Muscle layer of colon (tissue), 2 donors: ENCODE results near the gene GAB2.

ENCODE experiments used
- H3K27ac ChIP-seq: one replicate; pipeline ENCODE4 v1.7.0; 2013; ENCODE audit warnings: low read depth, mild to moderate bottlenecking, low read length, moderate library complexity
- H3K27me3 ChIP-seq, 2 donors: one replicate each; pipeline ENCODE4 v1.7.0; 2013; ENCODE audit warnings: low read length in 2 of 2, mild to moderate bottlenecking in 2 of 2; ENCODE audit not compliant: insufficient read depth in 2 of 2, control insufficient read depth in 1 of 2
- H3K36me3 ChIP-seq: one replicate; pipeline ENCODE4 v1.7.0; 2013; ENCODE audit warnings: mild to moderate bottlenecking, low read length; ENCODE audit not compliant: insufficient read depth
- H3K4me1 ChIP-seq: one replicate; pipeline ENCODE4 v1.7.0; 2013; ENCODE audit warnings: mild to moderate bottlenecking, low read length; ENCODE audit not compliant: insufficient read depth
- H3K4me3 ChIP-seq, 2 donors: one replicate each; pipeline ENCODE4 v1.7.0; 2013; ENCODE audit warnings: low read length in 2 of 2, low read depth in 1 of 2, mild to moderate bottlenecking in 1 of 2, moderate library complexity in 1 of 2
- H3K9ac ChIP-seq: one replicate; pipeline ENCODE4 v1.7.0; 2013; ENCODE audit warnings: low read length
- H3K9me3 ChIP-seq: one replicate; pipeline ENCODE4 v1.7.0; 2013; ENCODE audit warnings: mild to moderate bottlenecking, low read length
- donor health status: abdominal sarcoma.
- donor health status: Adenocarcinoma of cecum.

GAB2 gene

GRCh38 chr11:78347956-78348355, 69.7 kb downstream of the GAB2 start:
- H3K9me3 ChIP-seq, result no peaks in the 10 kb centered on the region
- H3K27ac ChIP-seq, result no peak overlapping the region
- no peaks in the 10 kb centered on the region for H3K36me3 ChIP-seq
- peaks cover 38% of the 10 kb centered on the region for H3K4me1 ChIP-seq
- H3K9ac ChIP-seq, result no peak overlapping the region
- no peak overlapping the region for H3K4me3 ChIP-seq
- H3K27me3 ChIP-seq, result no peaks in the 10 kb centered on the region

GRCh38 chr11:78346799-78347198, 70.8 kb downstream of the GAB2 start:
- peaks cover 38% of the 10 kb centered on the region for H3K4me1 ChIP-seq
- no peaks in the 10 kb centered on the region for H3K27me3 ChIP-seq
- H3K27ac ChIP-seq, result no peak overlapping the region
- H3K9ac ChIP-seq, result no peak overlapping the region
- no peak overlapping the region for H3K4me3 ChIP-seq
- H3K36me3 ChIP-seq, result no peaks in the 10 kb centered on the region
- no peaks in the 10 kb centered on the region for H3K9me3 ChIP-seq

GRCh38 chr11:78345450-78345849, 72.2 kb downstream of the GAB2 start:
- no peaks in the 10 kb centered on the region for H3K36me3 ChIP-seq
- no peak overlapping the region for H3K4me3 ChIP-seq
- peaks cover 25% of the 10 kb centered on the region for H3K4me1 ChIP-seq
- H3K27ac ChIP-seq, result no peak overlapping the region
- no peak overlapping the region for H3K9ac ChIP-seq
- no peaks in the 10 kb centered on the region for H3K9me3 ChIP-seq
- H3K27me3 ChIP-seq, result no peaks in the 10 kb centered on the region

- H3K4me1 ChIP-seq, result peaks cover 19% of the 10 kb centered on the region
Measured at GRCh38 chr11:78344676-78345075, 72.9 kb downstream of the GAB2 start.

GRCh38 chr11:78344094-78344493, 73.5 kb downstream of the GAB2 start:
- no peaks in the 10 kb centered on the region for H3K36me3 ChIP-seq
- H3K9ac ChIP-seq, result no peak overlapping the region
- H3K27ac ChIP-seq, result no peak overlapping the region
- no peaks in the 10 kb centered on the region for H3K9me3 ChIP-seq
- no peak overlapping the region for H3K4me3 ChIP-seq
- peaks cover 13% of the 10 kb centered on the region for H3K4me1 ChIP-seq
- H3K27me3 ChIP-seq, result no peaks in the 10 kb centered on the region

More at GRCh38 chr11:78344676-78345075, 72.9 kb downstream of the GAB2 start:
- Histone ChIP-seq H3K36me3 (no peaks in the 10 kb centered on the region), H3K27me3 (no peaks in the 10 kb centered on the region), H3K9me3 (no peaks in the 10 kb centered on the region), H3K9ac (no peak overlapping the region), H3K27ac (no peak overlapping the region), H3K4me3 (no peak overlapping the region)

- Histone ChIP-seq H3K27me3 (no peaks in the 10 kb centered on the region), H3K27ac (no peak overlapping the region), H3K4me3 (no peak overlapping the region), H3K36me3 (no peaks in the 10 kb centered on the region), H3K9me3 (no peaks in the 10 kb centered on the region), H3K9ac (no peak overlapping the region), H3K4me1 (peaks cover 7% of the 10 kb centered on the region)
Measured at GRCh38 chr11:78343303-78343702, 74.3 kb downstream of the GAB2 start.

GRCh38 chr11:78341841-78342240, 75.8 kb downstream of the GAB2 start:
- H3K27ac ChIP-seq, result no peak overlapping the region
- peaks cover 10% of the 10 kb centered on the region for H3K4me1 ChIP-seq
- no peak overlapping the region for H3K9ac ChIP-seq
- H3K9me3 ChIP-seq, result no peaks in the 10 kb centered on the region
- H3K4me3 ChIP-seq, result no peak overlapping the region
- H3K27me3 ChIP-seq, result no peaks in the 10 kb centered on the region
- H3K36me3 ChIP-seq, result no peaks in the 10 kb centered on the region

- Histone ChIP-seq H3K36me3 (no peaks in the 10 kb centered on the region), H3K9ac (no peak overlapping the region), H3K27ac (no peak overlapping the region), H3K9me3 (no peaks in the 10 kb centered on the region), H3K4me3 (no peak overlapping the region), H3K4me1 (peaks cover 8% of the 10 kb centered on the region), H3K27me3 (no peaks in the 10 kb centered on the region)
Measured at GRCh38 chr11:78340530-78340929, 77.1 kb downstream of the GAB2 start.

GRCh38 chr11:78339945-78340344, 77.7 kb downstream of the GAB2 start:
- Histone ChIP-seq H3K9ac (no peak overlapping the region), H3K4me1 (peaks cover 6% of the 10 kb centered on the region), H3K4me3 (no peak overlapping the region), H3K27ac (no peak overlapping the region), H3K36me3 (no peaks in the 10 kb centered on the region), H3K9me3 (no peaks in the 10 kb centered on the region), H3K27me3 (no peaks in the 10 kb centered on the region)

- Histone ChIP-seq H3K27me3 (no peaks in the 10 kb centered on the region), H3K27ac (no peak overlapping the region), H3K9ac (no peak overlapping the region), H3K36me3 (no peaks in the 10 kb centered on the region), H3K4me3 (no peak overlapping the region), H3K4me1 (peaks cover 6% of the 10 kb centered on the region), H3K9me3 (no peaks in the 10 kb centered on the region)
Measured at GRCh38 chr11:78339483-78339882, 78.1 kb downstream of the GAB2 start.

GRCh38 chr11:78338702-78339101, 78.9 kb downstream of the GAB2 start:
- Histone ChIP-seq H3K27ac (no peak overlapping the region), H3K4me1 (peaks cover 6% of the 10 kb centered on the region), H3K27me3 (no peaks in the 10 kb centered on the region), H3K36me3 (no peaks in the 10 kb centered on the region), H3K9ac (no peak overlapping the region), H3K9me3 (no peaks in the 10 kb centered on the region), H3K4me3 (no peak overlapping the region)

- H3K4me1 ChIP-seq, result peaks cover 6% of the 10 kb centered on the region
- no peak overlapping the region for H3K9ac ChIP-seq
- H3K27me3 ChIP-seq, result no peaks in the 10 kb centered on the region
- no peak overlapping the region for H3K4me3 ChIP-seq
- no peaks in the 10 kb centered on the region for H3K36me3 ChIP-seq
- no peak overlapping the region for H3K27ac ChIP-seq
- no peaks in the 10 kb centered on the region for H3K9me3 ChIP-seq
Measured at GRCh38 chr11:78338138-78338537, 79.5 kb downstream of the GAB2 start.
